ELR (cell line): ENCODE data around the gene SLC22A12.
A peak's percentile ranks its signal among the peaks of the same experiment; 100 is the strongest.

ENCODE experiments used
- DNase-seq: peaks from one replicate; pipeline ENCODE4 v3.0.0-alpha.2; 2015; ENCODE audit warnings: low read depth

The SLC22A12 gene

GRCh38 chr11:64624883-64625481, 34.0 kb downstream of the SLC22A12 start:
- no peak for DNase-seq

GRCh38 chr11:64626637-64627036, 35.6 kb downstream of the SLC22A12 start:
- DNase-seq, result no peak

GRCh38 chr11:64627371-64627770, 36.4 kb downstream of the SLC22A12 start:
- DNase-seq, result no peak

GRCh38 chr11:64628596-64628995, 37.6 kb downstream of the SLC22A12 start:
- no peak for DNase-seq

- DNase-seq, result no peak
Measured at GRCh38 chr11:64629103-64629502, 38.1 kb downstream of the SLC22A12 start.

- peak; percentile 27 for DNase-seq
Measured at GRCh38 chr11:64629796-64630562, 39.0 kb downstream of the SLC22A12 start.

GRCh38 chr11:64631675-64632074, 40.7 kb downstream of the SLC22A12 start:
- no peak for DNase-seq

GRCh38 chr11:64632237-64632636, 41.2 kb downstream of the SLC22A12 start:
- DNase-seq, result no peak

GRCh38 chr11:64632654-64633053, 41.6 kb downstream of the SLC22A12 start:
- no peak for DNase-seq

- no peak for DNase-seq
Measured at GRCh38 chr11:64633555-64634159, 42.6 kb downstream of the SLC22A12 start.

GRCh38 chr11:64637334-64638017, 46.5 kb downstream of the SLC22A12 start:
- DNase-seq, result no peak

- no peak for DNase-seq
Measured at GRCh38 chr11:64638018-64638665, 47.1 kb downstream of the SLC22A12 start.

- DNase-seq, result no peak
Measured at GRCh38 chr11:64638829-64639228, 47.8 kb downstream of the SLC22A12 start.

- no peak for DNase-seq
Measured at GRCh38 chr11:64639885-64640284, 48.9 kb downstream of the SLC22A12 start.

GRCh38 chr11:64641596-64642417, 50.8 kb downstream of the SLC22A12 start:
- DNase-seq, result no peak

- DNase-seq, result no peak
Measured at GRCh38 chr11:64642418-64642735, 51.4 kb downstream of the SLC22A12 start.

GRCh38 chr11:64642871-64643255, 51.8 kb downstream of the SLC22A12 start:
- no peak for DNase-seq

GRCh38 chr11:64643256-64643881, 52.3 kb downstream of the SLC22A12 start:
- DNase-seq, result no peak

- no peak for DNase-seq
Measured at GRCh38 chr11:64643920-64644646, 53.1 kb downstream of the SLC22A12 start.

GRCh38 chr11:64644647-64645275, 53.7 kb downstream of the SLC22A12 start:
- peak; percentile 28 for DNase-seq
